ENCODE data around the gene MRC2.

Gene MRC2

GRCh38 chr17:62641153-62641552 lies 13.7 kb downstream of the MRC2 start:
- DNase-seq (ENCODE audit: low read depth), result no peak

- DNase-seq (ENCODE audit: low read depth), result no peak
Observed at GRCh38 chr17:62641951-62642350, 14.5 kb downstream of the MRC2 start.

- DNase-seq (ENCODE audit: low read depth), result no peak
Observed at GRCh38 chr17:62643496-62643895, 16.0 kb downstream of the MRC2 start.

- no peak for DNase-seq (ENCODE audit: low read depth)
Observed at GRCh38 chr17:62644487-62645173, 17.2 kb downstream of the MRC2 start.

- no peak for DNase-seq (ENCODE audit: low read depth)
Observed at GRCh38 chr17:62648251-62648955, 20.9 kb downstream of the MRC2 start.

- no peak for DNase-seq (ENCODE audit: low read depth)
Observed at GRCh38 chr17:62648956-62649294, 21.5 kb downstream of the MRC2 start.

- no peak for DNase-seq (ENCODE audit: low read depth)
Observed at GRCh38 chr17:62649570-62649969, 22.1 kb downstream of the MRC2 start.

- no peak for DNase-seq (ENCODE audit: low read depth)
Observed at GRCh38 chr17:62650587-62650986, 23.1 kb downstream of the MRC2 start.

- DNase-seq (ENCODE audit: low read depth), result no peak
Observed at GRCh38 chr17:62652251-62653001, 25.0 kb downstream of the MRC2 start.

GRCh38 chr17:62653002-62653825 lies 25.7 kb downstream of the MRC2 start:
- peak; percentile 74 for DNase-seq (ENCODE audit: low read depth)

- no peak for DNase-seq (ENCODE audit: low read depth)
Observed at GRCh38 chr17:62653826-62654761, 26.6 kb downstream of the MRC2 start.

GRCh38 chr17:62655656-62656055 lies 28.2 kb downstream of the MRC2 start:
- DNase-seq (ENCODE audit: low read depth), result no peak

GRCh38 chr17:62656446-62656845 lies 29.0 kb downstream of the MRC2 start:
- DNase-seq (ENCODE audit: low read depth), result no peak

- no peak for DNase-seq (ENCODE audit: low read depth)
Observed at GRCh38 chr17:62657145-62657665, 29.7 kb downstream of the MRC2 start.

- no peak for DNase-seq (ENCODE audit: low read depth)
Observed at GRCh38 chr17:62657690-62658089, 30.2 kb downstream of the MRC2 start.

GRCh38 chr17:62658136-62658920 lies 30.9 kb downstream of the MRC2 start:
- DNase-seq (ENCODE audit: low read depth), result no peak

- DNase-seq (ENCODE audit: low read depth), result no peak
Observed at GRCh38 chr17:62660629-62661118, 33.2 kb downstream of the MRC2 start.

- no peak for DNase-seq (ENCODE audit: low read depth)
Observed at GRCh38 chr17:62661337-62661736, 33.9 kb downstream of the MRC2 start.

- no peak for DNase-seq (ENCODE audit: low read depth)
Observed at GRCh38 chr17:62662855-62663254, 35.4 kb downstream of the MRC2 start.

- DNase-seq (ENCODE audit: low read depth), result no peak
Observed at GRCh38 chr17:62663304-62663703, 35.8 kb downstream of the MRC2 start.
